ENCODE measurements around the gene STAG2.

DNA sequence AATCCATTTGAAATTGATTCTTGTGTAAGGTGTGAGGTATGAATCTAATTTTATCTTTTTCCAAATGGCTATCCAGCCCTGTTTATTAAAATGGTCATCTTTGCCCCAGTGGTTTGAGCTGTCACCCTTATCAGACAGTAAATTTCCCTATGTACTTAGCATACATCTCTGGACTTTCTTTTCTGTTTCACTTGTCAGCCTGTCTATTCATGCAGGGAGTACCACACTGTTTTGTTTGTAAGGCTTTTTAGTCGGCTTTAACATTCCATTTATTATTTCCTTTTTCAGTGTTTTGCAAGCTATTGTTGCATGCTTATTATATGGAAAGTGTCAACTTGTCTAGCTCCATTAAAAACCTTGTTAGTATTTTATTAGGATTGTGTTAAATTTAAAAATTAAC is 155.8 kb downstream of the STAG2 start:
- TF ChIP-seq, protein P1, sequence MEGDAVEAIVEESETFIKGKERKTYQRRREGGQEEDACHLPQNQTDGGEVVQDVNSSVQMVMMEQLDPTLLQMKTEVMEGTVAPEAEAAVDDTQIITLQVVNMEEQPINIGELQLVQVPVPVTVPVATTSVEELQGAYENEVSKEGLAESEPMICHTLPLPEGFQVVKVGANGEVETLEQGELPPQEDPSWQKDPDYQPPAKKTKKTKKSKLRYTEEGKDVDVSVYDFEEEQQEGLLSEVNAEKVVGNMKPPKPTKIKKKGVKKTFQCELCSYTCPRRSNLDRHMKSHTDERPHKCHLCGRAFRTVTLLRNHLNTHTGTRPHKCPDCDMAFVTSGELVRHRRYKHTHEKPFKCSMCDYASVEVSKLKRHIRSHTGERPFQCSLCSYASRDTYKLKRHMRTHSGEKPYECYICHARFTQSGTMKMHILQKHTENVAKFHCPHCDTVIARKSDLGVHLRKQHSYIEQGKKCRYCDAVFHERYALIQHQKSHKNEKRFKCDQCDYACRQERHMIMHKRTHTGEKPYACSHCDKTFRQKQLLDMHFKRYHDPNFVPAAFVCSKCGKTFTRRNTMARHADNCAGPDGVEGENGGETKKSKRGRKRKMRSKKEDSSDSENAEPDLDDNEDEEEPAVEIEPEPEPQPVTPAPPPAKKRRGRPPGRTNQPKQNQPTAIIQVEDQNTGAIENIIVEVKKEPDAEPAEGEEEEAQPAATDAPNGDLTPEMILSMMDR (IDR thresholded peaks at IDR 0.05 in 8 of 11, conservative IDR thresholded peaks at IDR 0.05 in 3 of 11) = no peak
- TF ChIP-seq POLR2AphosphoS5 (IDR thresholded peaks at IDR 0.05) = no peak
- TF ChIP-seq POLR2A (IDR thresholded peaks at IDR 0.05) = no peak
